HEK293 (cell line): ENCODE data around the gene CCIN.

Experiments used
- BCL11B ChIP-seq: fragments of 450-650 bp; formaldehyde crosslinking; IDR thresholded peaks from 2 replicates; pipeline ENCODE4 v1.5.1; 2016; ENCODE audit warnings: low read depth, missing biosample characterization, missing genetic modification characterization
- EGR2 ChIP-seq: fragments of 450-650 bp; formaldehyde crosslinking; IDR thresholded peaks from 2 replicates; pipeline ENCODE4 v1.5.1; 2016; ENCODE audit warnings: low read depth, missing biosample characterization, missing genetic modification characterization
- GFI1B ChIP-seq: fragments of 450-650 bp; formaldehyde crosslinking; IDR thresholded peaks from 2 replicates; pipeline ENCODE4 v1.5.1; 2016; ENCODE audit warnings: missing biosample characterization, missing genetic modification characterization
- GLI4 ChIP-seq: fragments of 450-650 bp; formaldehyde crosslinking; IDR thresholded peaks from 2 replicates; pipeline ENCODE4 v1.5.1; 2016; ENCODE audit warnings: missing biosample characterization, missing genetic modification characterization
- RBAK ChIP-seq: fragments of 450-650 bp; formaldehyde crosslinking; IDR thresholded peaks from 2 replicates; pipeline ENCODE4 v1.5.1; 2016; ENCODE audit warnings: missing biosample characterization, missing genetic modification characterization
- SCRT2 ChIP-seq: fragments of 450-650 bp; formaldehyde crosslinking; IDR thresholded peaks from 2 replicates; pipeline ENCODE4 v1.5.1; 2016; ENCODE audit warnings: missing biosample characterization, missing genetic modification characterization
- SP2 ChIP-seq: fragments of 450-650 bp; formaldehyde crosslinking; IDR thresholded peaks from 2 replicates; pipeline ENCODE4 v1.5.1; 2016; ENCODE audit warnings: missing biosample characterization, missing genetic modification characterization
- TCF7L2 ChIP-seq: IDR thresholded peaks from 2 replicates; pipeline ENCODE4 v1.6.1; 2011; ENCODE audit warnings: low read depth, mild to moderate bottlenecking, inconsistent platforms, low read length, moderate library complexity, borderline replicate concordance
- ZBTB20 ChIP-seq: fragments of 450-650 bp; formaldehyde crosslinking; IDR thresholded peaks from 2 replicates; pipeline ENCODE4 v1.5.1; 2016; ENCODE audit warnings: missing biosample characterization, missing genetic modification characterization
- ZBTB48 ChIP-seq: fragments of 450-650 bp; formaldehyde crosslinking; IDR thresholded peaks from 2 replicates; pipeline ENCODE4 v1.5.1; 2016; ENCODE audit warnings: missing biosample characterization, missing genetic modification characterization
- ZBTB8A ChIP-seq: fragments of 450-650 bp; formaldehyde crosslinking; IDR thresholded peaks from 2 replicates; pipeline ENCODE4 v1.5.1; 2016; ENCODE audit warnings: missing biosample characterization, missing genetic modification characterization
- ZNF112 ChIP-seq: fragments of 450-650 bp; formaldehyde crosslinking; IDR thresholded peaks from 2 replicates; pipeline ENCODE4 v1.5.0; 2017; ENCODE audit warnings: missing biosample characterization, missing genetic modification characterization
- ZNF121 ChIP-seq: fragments of 450-650 bp; formaldehyde crosslinking; IDR thresholded peaks from 2 replicates; pipeline ENCODE4 v1.5.1; 2016; ENCODE audit warnings: missing biosample characterization, missing genetic modification characterization
- ZNF140 ChIP-seq: fragments of 450-650 bp; formaldehyde crosslinking; IDR thresholded peaks from 2 replicates; pipeline ENCODE4 v1.5.1; 2016; ENCODE audit warnings: missing biosample characterization, missing genetic modification characterization
- ZNF184 ChIP-seq: fragments of 450-650 bp; IDR thresholded peaks from 2 replicates; pipeline ENCODE4 v1.5.1; 2018; ENCODE audit warnings: missing biosample characterization, mild to moderate bottlenecking, missing genetic modification characterization
- ZNF302 ChIP-seq: fragments of 450-650 bp; formaldehyde crosslinking; IDR thresholded peaks from 2 replicates; pipeline ENCODE4 v1.5.1; 2016; ENCODE audit warnings: missing biosample characterization, missing genetic modification characterization, low read depth
- ZNF311 ChIP-seq: fragments of 450-650 bp; formaldehyde crosslinking; IDR thresholded peaks from 2 replicates; pipeline ENCODE4 v1.5.1; 2017; ENCODE audit warnings: missing biosample characterization, missing genetic modification characterization, borderline replicate concordance
- ZNF624 ChIP-seq: fragments of 450-650 bp; formaldehyde crosslinking; IDR thresholded peaks from 2 replicates; pipeline ENCODE4 v1.5.1; 2017; ENCODE audit warnings: missing biosample characterization, missing genetic modification characterization
- ZNF654 ChIP-seq: fragments of 450-650 bp; formaldehyde crosslinking; IDR thresholded peaks from 2 replicates; pipeline ENCODE4 v1.5.1; 2016; ENCODE audit warnings: low read depth, missing biosample characterization, missing genetic modification characterization
- ZNF747 ChIP-seq: fragments of 450-650 bp; formaldehyde crosslinking; IDR thresholded peaks from 2 replicates; pipeline ENCODE4 v1.5.1; 2016; ENCODE audit warnings: missing biosample characterization, missing genetic modification characterization
- ZNF837 ChIP-seq: fragments of 450-650 bp; formaldehyde crosslinking; IDR thresholded peaks from 2 replicates; pipeline ENCODE4 v1.5.1; 2016; ENCODE audit warnings: missing biosample characterization, missing genetic modification characterization
- ZSCAN23 ChIP-seq: fragments of 450-650 bp; formaldehyde crosslinking; IDR thresholded peaks from 2 replicates; pipeline ENCODE4 v1.5.1; 2016; ENCODE audit warnings: missing biosample characterization, missing genetic modification characterization
- ZSCAN30 ChIP-seq: fragments of 450-650 bp; IDR thresholded peaks from 2 replicates; pipeline ENCODE4 v1.5.1; 2018; ENCODE audit warnings: missing biosample characterization, mild to moderate bottlenecking, missing genetic modification characterization, moderate library complexity
- TF ChIP-seq, protein P1 (sequence below): fragments of 450-650 bp; formaldehyde crosslinking; IDR thresholded peaks from 2 replicates; pipeline ENCODE4 v1.5.1; 2016; ENCODE audit warnings: missing biosample characterization, missing genetic modification characterization
- TF ChIP-seq, protein P2 (sequence below): fragments of 450-650 bp; formaldehyde crosslinking; IDR thresholded peaks from 2 replicates; pipeline ENCODE4 v1.5.1; 2016; ENCODE audit warnings: missing biosample characterization, missing genetic modification characterization
- TF ChIP-seq, protein P3 (sequence below): fragments of 450-650 bp; formaldehyde crosslinking; optimal IDR thresholded peaks from 2 replicates; pipeline ENCODE3; 2016; ENCODE audit warnings: missing biosample characterization, mild to moderate bottlenecking, missing genetic modification characterization
- TF ChIP-seq, protein P4 (sequence below): fragments of 450-650 bp; formaldehyde crosslinking; IDR thresholded peaks from 2 replicates; pipeline ENCODE4 v1.5.1; 2016; ENCODE audit warnings: missing biosample characterization, missing genetic modification characterization
- TF ChIP-seq, protein P5 (sequence below): fragments of 450-650 bp; formaldehyde crosslinking; IDR thresholded peaks from 2 replicates; pipeline ENCODE4 v1.5.1; 2016; ENCODE audit warnings: missing biosample characterization, missing genetic modification characterization, low read depth
- TF ChIP-seq, protein P6 (sequence below): fragments of 450-650 bp; formaldehyde crosslinking; IDR thresholded peaks from 2 replicates; pipeline ENCODE4 v1.5.1; 2016; ENCODE audit warnings: missing biosample characterization, missing genetic modification characterization
- TF ChIP-seq, protein P7 (sequence below): fragments of 450-650 bp; formaldehyde crosslinking; IDR thresholded peaks from 2 replicates; pipeline ENCODE4 v1.5.1; 2016; ENCODE audit warnings: missing biosample characterization, missing genetic modification characterization

CCIN gene

DNA sequence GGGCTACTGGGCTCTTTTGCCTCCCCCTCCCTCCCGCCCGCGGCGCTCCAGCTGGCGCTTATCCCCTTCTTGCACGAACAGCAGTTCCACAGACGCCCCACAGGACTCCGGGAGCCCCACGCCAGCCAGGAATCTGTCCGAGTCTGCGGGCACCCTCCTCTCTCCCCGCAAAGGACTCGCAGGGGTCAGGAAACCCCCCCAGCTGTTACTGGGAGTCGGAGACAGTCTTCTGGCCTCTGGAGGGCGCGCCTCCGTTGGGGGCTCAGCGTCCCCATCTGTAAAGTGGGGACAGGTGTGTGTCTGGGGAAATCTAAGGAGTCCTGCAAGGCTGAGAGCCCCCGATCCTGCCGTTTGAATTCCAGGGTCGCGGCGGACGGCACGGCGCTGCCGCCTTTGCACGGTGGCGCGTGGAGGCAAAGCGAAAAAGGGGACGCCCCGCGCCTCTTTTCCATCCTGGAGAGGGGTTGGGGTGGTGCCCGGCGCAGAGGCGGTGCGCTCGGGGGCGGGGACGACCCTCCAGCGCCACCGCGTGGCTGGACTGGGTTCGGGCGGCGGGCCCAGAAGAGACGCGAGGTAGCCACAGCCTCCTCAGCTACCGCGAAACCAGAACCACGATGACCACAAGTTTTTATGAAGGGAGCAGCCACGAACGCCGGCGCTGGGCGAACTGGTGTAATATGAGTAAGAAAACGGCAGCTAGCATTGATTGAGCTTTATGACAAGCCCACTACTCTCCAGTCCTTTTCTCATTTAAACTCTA is 2.8 kb upstream of the CCIN start (continued):
- TF ChIP-seq, protein P1, sequence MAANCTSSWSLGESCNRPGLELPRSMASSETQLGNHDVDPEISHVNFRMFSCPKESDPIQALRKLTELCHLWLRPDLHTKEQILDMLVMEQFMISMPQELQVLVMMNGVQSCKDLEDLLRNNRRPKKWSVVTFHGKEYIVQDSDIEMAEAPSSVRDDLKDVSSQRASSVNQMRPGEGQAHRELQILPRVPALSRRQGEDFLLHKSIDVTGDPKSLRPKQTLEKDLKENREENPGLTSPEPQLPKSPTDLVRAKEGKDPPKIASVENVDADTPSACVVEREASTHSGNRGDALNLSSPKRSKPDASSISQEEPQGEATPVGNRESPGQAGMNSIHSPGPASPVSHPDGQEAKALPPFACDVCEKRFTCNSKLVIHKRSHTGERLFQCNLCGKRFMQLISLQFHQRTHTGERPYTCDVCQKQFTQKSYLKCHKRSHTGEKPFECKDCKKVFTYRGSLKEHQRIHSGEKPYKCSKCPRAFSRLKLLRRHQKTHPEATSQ (tag by site-specific recombination), result no peak
- TF ChIP-seq ZSCAN30 (tag by site-specific recombination) (no peak), ZNF654 (tag by site-specific recombination) (peak; percentile 62), ZSCAN23 (no peak), ZNF184 (tag by site-specific recombination) (no peak), ZNF140 (tag by site-specific recombination) (no peak), ZNF624 (no peak), ZNF837 (no peak), ZNF747 (tag by site-specific recombination) (no peak), ZNF121 (no peak), RBAK (tag by site-specific recombination) (no peak), SP2 (tag by site-specific recombination) (peak; percentile 36; the same call in 1 of the 2 replicates), ZBTB48 (tag by site-specific recombination) (no peak), SCRT2 (tag by site-specific recombination) (no peak), ZNF302 (tag by site-specific recombination) (no peak), ZNF112 (tag by site-specific recombination) (no peak), ZNF311 (tag by site-specific recombination) (no peak), ZBTB20 (tag by site-specific recombination) (no peak), TCF7L2 (no peak), EGR2 (tag by site-specific recombination) (peak; percentile 19; the same call in 1 of the 2 replicates), BCL11B (tag by site-specific recombination) (no peak), ZBTB8A (tag by site-specific recombination) (peak; percentile 74), GFI1B (no peak), GLI4 (no peak)
- TF ChIP-seq, protein P2, sequence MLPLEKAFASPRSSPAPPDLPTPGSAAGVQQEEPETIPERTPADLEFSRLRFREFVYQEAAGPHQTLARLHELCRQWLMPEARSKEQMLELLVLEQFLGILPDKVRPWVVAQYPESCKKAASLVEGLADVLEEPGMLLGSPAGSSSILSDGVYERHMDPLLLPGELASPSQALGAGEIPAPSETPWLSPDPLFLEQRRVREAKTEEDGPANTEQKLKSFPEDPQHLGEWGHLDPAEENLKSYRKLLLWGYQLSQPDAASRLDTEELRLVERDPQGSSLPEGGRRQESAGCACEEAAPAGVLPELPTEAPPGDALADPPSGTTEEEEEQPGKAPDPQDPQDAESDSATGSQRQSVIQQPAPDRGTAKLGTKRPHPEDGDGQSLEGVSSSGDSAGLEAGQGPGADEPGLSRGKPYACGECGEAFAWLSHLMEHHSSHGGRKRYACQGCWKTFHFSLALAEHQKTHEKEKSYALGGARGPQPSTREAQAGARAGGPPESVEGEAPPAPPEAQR (tag by site-specific recombination), result no peak
- TF ChIP-seq, protein P3, sequence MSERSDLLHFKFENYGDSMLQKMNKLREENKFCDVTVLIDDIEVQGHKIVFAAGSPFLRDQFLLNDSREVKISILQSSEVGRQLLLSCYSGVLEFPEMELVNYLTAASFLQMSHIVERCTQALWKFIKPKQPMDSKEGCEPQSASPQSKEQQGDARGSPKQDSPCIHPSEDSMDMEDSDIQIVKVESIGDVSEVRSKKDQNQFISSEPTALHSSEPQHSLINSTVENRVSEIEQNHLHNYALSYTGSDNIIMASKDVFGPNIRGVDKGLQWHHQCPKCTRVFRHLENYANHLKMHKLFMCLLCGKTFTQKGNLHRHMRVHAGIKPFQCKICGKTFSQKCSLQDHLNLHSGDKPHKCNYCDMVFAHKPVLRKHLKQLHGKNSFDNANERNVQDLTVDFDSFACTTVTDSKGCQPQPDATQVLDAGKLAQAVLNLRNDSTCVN (tag by site-specific recombination), result peak; percentile 43
- TF ChIP-seq, protein P4, sequence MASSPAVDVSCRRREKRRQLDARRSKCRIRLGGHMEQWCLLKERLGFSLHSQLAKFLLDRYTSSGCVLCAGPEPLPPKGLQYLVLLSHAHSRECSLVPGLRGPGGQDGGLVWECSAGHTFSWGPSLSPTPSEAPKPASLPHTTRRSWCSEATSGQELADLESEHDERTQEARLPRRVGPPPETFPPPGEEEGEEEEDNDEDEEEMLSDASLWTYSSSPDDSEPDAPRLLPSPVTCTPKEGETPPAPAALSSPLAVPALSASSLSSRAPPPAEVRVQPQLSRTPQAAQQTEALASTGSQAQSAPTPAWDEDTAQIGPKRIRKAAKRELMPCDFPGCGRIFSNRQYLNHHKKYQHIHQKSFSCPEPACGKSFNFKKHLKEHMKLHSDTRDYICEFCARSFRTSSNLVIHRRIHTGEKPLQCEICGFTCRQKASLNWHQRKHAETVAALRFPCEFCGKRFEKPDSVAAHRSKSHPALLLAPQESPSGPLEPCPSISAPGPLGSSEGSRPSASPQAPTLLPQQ (tag by site-specific recombination), result peak; percentile 44; the same call in 1 of the 2 replicates
- TF ChIP-seq, protein P5, sequence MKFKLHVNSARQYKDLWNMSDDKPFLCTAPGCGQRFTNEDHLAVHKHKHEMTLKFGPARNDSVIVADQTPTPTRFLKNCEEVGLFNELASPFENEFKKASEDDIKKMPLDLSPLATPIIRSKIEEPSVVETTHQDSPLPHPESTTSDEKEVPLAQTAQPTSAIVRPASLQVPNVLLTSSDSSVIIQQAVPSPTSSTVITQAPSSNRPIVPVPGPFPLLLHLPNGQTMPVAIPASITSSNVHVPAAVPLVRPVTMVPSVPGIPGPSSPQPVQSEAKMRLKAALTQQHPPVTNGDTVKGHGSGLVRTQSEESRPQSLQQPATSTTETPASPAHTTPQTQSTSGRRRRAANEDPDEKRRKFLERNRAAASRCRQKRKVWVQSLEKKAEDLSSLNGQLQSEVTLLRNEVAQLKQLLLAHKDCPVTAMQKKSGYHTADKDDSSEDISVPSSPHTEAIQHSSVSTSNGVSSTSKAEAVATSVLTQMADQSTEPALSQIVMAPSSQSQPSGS (tag by site-specific recombination), result no peak
- TF ChIP-seq, protein P6, sequence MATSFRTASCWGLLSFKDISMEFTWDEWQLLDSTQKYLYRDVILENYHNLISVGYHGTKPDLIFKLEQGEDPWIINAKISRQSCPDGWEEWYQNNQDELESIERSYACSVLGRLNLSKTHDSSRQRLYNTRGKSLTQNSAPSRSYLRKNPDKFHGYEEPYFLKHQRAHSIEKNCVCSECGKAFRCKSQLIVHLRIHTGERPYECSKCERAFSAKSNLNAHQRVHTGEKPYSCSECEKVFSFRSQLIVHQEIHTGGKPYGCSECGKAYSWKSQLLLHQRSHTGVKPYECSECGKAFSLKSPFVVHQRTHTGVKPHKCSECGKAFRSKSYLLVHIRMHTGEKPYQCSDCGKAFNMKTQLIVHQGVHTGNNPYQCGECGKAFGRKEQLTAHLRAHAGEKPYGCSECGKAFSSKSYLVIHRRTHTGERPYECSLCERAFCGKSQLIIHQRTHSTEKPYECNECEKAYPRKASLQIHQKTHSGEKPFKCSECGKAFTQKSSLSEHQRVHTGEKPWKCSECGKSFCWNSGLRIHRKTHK (tag by site-specific recombination), result no peak
- TF ChIP-seq, protein P7, sequence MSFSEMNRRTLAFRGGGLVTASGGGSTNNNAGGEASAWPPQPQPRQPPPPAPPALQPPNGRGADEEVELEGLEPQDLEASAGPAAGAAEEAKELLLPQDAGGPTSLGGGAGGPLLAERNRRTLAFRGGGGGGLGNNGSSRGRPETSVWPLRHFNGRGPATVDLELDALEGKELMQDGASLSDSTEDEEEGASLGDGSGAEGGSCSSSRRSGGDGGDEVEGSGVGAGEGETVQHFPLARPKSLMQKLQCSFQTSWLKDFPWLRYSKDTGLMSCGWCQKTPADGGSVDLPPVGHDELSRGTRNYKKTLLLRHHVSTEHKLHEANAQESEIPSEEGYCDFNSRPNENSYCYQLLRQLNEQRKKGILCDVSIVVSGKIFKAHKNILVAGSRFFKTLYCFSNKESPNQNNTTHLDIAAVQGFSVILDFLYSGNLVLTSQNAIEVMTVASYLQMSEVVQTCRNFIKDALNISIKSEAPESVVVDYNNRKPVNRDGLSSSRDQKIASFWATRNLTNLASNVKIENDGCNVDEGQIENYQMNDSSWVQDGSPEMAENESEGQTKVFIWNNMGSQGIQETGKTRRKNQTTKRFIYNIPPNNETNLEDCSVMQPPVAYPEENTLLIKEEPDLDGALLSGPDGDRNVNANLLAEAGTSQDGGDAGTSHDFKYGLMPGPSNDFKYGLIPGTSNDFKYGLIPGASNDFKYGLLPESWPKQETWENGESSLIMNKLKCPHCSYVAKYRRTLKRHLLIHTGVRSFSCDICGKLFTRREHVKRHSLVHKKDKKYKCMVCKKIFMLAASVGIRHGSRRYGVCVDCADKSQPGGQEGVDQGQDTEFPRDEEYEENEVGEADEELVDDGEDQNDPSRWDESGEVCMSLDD (tag by site-specific recombination), result peak; percentile 77
